Endothelial cell of umbilical vein (primary cell): Measurements from ENCODE around the gene MYL11.
A peak's percentile ranks its signal among the peaks of the same experiment; 100 is the strongest.

ENCODE experiments used
- EZH2 ChIP-seq: IDR thresholded peaks from 2 replicates; pipeline ENCODE4 v1.6.1; 2012; ENCODE audit warnings: borderline replicate concordance, low read depth, mild to moderate bottlenecking, moderate library complexity, low read length, inconsistent platforms; ENCODE audit not compliant: severe bottlenecking
- FOS ChIP-seq: IDR thresholded peaks from 2 replicates; pipeline ENCODE4 v1.6.1; 2011; ENCODE audit warnings: mild to moderate bottlenecking, low read length, moderate library complexity, borderline replicate concordance; ENCODE audit not compliant: insufficient read depth
- MYC ChIP-seq: IDR thresholded peaks from one replicate; pipeline ENCODE4 v1.6.1; 2011; ENCODE audit warnings: mild to moderate bottlenecking, low read depth, low read length
- POLR2A ChIP-seq: IDR thresholded peaks from 2 replicates; pipeline ENCODE4 v1.6.1; 2012; ENCODE audit warnings: low read depth, mild to moderate bottlenecking, control low read depth, low read length
- POLR2AphosphoS5 ChIP-seq: IDR thresholded peaks from 2 replicates; pipeline ENCODE4 v1.6.1; 2012; ENCODE audit warnings: low read depth, mild to moderate bottlenecking, control low read depth, low read length, moderate library complexity; ENCODE audit not compliant: insufficient read depth
- TF ChIP-seq, protein P1 (sequence below), 2 donors: IDR thresholded peaks; 1 replicate in 1 of 2; 2 replicates in 1 of 2; pipeline ENCODE4 v1.5.1; 2011; ENCODE audit warnings: low read length in 2 of 2, mild to moderate bottlenecking in 2 of 2, moderate library complexity in 2 of 2, control low read depth in 1 of 2, inconsistent platforms in 1 of 2, low read depth in 1 of 2; ENCODE audit not compliant: insufficient read depth in 1 of 2; ENCODE audit errors: extremely low read depth in 1 of 2
- TF ChIP-seq, protein P2 (sequence below): IDR thresholded peaks from 2 replicates; pipeline ENCODE4 v1.6.1; 2011; ENCODE audit not compliant: insufficient read depth, insufficient read length

GRCh38 chr16:30369938-30370455, 4.6 kb upstream of the MYL11 start:
- TF ChIP-seq, protein P1, sequence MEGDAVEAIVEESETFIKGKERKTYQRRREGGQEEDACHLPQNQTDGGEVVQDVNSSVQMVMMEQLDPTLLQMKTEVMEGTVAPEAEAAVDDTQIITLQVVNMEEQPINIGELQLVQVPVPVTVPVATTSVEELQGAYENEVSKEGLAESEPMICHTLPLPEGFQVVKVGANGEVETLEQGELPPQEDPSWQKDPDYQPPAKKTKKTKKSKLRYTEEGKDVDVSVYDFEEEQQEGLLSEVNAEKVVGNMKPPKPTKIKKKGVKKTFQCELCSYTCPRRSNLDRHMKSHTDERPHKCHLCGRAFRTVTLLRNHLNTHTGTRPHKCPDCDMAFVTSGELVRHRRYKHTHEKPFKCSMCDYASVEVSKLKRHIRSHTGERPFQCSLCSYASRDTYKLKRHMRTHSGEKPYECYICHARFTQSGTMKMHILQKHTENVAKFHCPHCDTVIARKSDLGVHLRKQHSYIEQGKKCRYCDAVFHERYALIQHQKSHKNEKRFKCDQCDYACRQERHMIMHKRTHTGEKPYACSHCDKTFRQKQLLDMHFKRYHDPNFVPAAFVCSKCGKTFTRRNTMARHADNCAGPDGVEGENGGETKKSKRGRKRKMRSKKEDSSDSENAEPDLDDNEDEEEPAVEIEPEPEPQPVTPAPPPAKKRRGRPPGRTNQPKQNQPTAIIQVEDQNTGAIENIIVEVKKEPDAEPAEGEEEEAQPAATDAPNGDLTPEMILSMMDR (IDR thresholded peaks at IDR 0.05; ENCODE audit: extremely low read depth in 1 of 2, insufficient read depth in 1 of 2, low read depth in 1 of 2, low read length in 2 of 2): peak in 1 of 2 donors; percentile 12
- no peak for TF ChIP-seq EZH2
- TF ChIP-seq POLR2A: peak; percentile 40
- peak; percentile 68 for TF ChIP-seq POLR2AphosphoS5
- TF ChIP-seq, protein P2, sequence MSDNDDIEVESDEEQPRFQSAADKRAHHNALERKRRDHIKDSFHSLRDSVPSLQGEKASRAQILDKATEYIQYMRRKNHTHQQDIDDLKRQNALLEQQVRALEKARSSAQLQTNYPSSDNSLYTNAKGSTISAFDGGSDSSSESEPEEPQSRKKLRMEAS: no peak
- TF ChIP-seq FOS: no peak
- TF ChIP-seq MYC: no peak
